8988T (cell line): ENCODE data around the gene STH.
"Not testable (repeated sequence)": the region's sequence is repeated elsewhere in the genome, so short reads cannot be mapped to it uniquely, and the experiment has no call there.

Experiments
- DNase-seq: peaks from one replicate; pipeline ENCODE4 v3.0.0; 2011

Gene STH

GRCh38 chr17:45987706-45988105 lies 11.3 kb upstream of the STH start:
- DNase-seq, result no peak

- no peak for DNase-seq
Measured at GRCh38 chr17:45989759-45990158, 9.3 kb upstream of the STH start.

DNA sequence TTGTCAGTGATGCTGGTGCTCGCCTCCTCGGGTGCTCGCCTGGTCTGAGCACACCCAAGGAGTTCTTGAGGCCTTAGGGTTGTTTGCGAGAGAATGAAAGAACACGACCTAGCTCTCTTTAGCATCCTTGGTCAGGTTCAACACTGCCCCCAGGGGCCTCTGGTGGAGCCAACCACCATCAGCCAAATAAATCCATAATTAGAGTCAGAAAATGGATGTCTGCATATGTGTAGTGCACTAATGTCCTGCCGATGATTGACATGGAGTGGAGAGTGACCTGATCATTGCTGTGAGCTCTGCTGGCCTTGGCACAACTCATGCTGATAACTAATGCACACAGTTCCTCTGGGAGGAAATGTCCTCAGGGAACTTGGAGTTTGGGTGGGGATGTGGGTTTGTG lies 8.2 kb upstream of the STH start:
- no peak for DNase-seq

GRCh38 chr17:45991341-45991740 lies 7.7 kb upstream of the STH start:
- no peak for DNase-seq

GRCh38 chr17:45992175-45992574 lies 6.9 kb upstream of the STH start:
- DNase-seq, result no peak

DNA sequence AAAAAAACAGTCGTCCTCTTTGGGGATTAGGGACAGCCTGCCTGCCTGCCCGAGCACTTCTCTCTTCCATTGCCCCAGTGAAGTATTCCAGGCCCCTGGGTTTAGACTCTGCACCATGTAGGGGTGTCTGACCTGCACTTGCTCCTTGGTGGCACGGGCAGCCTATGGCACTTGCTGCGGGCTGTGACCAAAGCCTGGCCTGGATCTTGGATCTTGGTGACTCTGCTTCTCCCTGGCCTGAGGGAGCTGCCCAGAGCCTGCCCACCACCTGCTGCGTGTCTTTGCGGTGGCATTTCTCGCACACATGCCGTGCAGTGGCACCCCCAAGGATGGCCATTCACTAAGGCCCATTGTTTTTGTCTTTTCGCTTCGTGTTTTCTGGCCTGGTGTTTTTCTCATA lies 6.1 kb upstream of the STH start:
- no peak for DNase-seq

GRCh38 chr17:45993962-45994627 lies 5.0 kb upstream of the STH start:
- no peak for DNase-seq

DNA sequence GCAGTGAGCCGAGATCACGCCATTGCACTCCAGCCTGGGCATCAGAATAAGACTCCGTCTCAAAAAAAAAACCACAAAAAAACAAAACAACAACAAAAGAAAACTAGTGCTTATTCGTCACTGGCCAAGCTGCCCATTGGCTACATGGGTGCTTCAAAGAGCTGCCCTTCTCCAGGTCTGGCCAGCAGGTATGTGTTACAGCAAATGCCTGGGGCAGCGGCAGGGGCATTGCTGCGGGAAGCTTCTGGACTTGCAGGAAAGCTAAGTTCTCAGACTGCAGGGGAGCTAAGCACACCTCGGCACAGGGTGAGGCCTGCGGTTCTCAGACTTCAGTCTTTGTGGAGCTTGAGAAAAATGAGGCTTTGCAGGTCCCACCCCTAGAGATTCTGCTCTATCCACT lies 4.1 kb upstream of the STH start:
- no peak for DNase-seq

- no peak for DNase-seq
Measured at GRCh38 chr17:45995627-45996270, 3.3 kb upstream of the STH start.

DNA sequence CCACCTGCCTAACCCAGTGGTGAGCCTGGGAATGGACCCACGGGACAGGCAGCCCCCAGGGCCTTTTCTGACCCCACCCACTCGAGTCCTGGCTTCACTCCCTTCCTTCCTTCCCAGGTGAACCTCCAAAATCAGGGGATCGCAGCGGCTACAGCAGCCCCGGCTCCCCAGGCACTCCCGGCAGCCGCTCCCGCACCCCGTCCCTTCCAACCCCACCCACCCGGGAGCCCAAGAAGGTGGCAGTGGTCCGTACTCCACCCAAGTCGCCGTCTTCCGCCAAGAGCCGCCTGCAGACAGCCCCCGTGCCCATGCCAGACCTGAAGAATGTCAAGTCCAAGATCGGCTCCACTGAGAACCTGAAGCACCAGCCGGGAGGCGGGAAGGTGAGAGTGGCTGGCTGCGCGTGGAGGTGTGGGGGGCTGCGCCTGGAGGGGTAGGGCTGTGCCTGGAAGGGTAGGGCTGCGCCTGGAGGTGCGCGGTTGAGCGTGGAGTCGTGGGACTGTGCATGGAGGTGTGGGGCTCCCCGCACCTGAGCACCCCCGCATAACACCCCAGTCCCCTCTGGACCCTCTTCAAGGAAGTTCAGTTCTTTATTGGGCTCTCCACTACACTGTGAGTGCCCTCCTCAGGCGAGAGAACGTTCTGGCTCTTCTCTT lies 2.6 kb upstream of the STH start:
- no peak for DNase-seq

GRCh38 chr17:45997166-45997565 lies 1.9 kb upstream of the STH start:
- DNase-seq, result no peak

GRCh38 chr17:45997624-45998023 lies 1.4 kb upstream of the STH start:
- no peak for DNase-seq

GRCh38 chr17:45999900-46000290 lies 845 bp downstream of the STH start:
- DNase-seq, result no peak

DNA sequence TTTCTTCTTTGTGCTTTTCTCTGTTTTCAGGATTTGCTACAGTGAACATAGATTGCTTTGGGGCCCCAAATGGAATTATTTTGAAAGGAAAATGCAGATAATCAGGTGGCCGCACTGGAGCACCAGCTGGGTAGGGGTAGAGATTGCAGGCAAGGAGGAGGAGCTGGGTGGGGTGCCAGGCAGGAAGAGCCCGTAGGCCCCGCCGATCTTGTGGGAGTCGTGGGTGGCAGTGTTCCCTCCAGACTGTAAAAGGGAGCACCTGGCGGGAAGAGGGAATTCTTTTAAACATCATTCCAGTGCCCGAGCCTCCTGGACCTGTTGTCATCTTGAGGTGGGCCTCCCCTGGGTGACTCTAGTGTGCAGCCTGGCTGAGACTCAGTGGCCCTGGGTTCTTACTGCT lies 1.2 kb downstream of the STH start:
- DNase-seq, result no peak

GRCh38 chr17:46000757-46001156 lies 1.7 kb downstream of the STH start:
- DNase-seq, result no peak

DNA sequence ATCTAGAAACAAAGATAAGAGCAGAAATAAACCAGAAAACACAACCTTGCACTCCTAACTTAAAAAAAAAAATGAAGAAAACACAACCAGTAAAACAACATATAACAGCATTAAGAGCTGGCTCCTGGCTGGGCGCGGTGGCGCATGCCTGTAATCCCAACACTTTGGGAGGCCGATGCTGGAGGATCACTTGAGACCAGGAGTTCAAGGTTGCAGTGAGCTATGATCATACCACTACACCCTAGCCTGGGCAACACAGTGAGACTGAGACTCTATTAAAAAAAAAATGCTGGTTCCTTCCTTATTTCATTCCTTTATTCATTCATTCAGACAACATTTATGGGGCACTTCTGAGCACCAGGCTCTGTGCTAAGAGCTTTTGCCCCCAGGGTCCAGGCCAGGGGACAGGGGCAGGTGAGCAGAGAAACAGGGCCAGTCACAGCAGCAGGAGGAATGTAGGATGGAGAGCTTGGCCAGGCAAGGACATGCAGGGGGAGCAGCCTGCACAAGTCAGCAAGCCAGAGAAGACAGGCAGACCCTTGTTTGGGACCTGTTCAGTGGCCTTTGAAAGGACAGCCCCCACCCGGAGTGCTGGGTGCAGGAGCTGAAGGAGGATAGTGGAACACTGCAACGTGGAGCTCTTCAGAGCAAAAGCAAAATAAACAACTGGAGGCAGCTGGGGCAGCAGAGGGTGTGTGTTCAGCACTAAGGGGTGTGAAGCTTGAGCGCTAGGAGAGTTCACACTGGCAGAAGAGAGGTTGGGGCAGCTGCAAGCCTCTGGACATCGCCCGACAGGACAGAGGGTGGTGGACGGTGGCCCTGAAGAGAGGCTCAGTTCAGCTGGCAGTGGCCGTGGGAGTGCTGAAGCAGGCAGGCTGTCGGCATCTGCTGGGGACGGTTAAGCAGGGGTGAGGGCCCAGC lies 2.6 kb downstream of the STH start:
- DNase-seq, result no peak

GRCh38 chr17:46002311-46002972 lies 3.4 kb downstream of the STH start:
- DNase-seq, result no peak

DNA sequence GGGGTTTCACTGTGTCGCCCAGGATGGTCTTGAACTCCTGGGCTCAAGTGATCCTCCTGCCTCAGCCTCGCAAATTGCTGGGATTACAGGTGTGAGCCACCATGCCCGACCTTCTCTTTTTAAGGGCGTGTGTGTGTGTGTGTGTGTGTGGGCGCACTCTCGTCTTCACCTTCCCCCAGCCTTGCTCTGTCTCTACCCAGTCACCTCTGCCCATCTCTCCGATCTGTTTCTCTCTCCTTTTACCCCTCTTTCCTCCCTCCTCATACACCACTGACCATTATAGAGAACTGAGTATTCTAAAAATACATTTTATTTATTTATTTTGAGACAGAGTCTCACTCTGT lies 3.9 kb downstream of the STH start:
- DNase-seq, result no peak

- no peak for DNase-seq
Measured at GRCh38 chr17:46003907-46004748, 5.1 kb downstream of the STH start.

DNA sequence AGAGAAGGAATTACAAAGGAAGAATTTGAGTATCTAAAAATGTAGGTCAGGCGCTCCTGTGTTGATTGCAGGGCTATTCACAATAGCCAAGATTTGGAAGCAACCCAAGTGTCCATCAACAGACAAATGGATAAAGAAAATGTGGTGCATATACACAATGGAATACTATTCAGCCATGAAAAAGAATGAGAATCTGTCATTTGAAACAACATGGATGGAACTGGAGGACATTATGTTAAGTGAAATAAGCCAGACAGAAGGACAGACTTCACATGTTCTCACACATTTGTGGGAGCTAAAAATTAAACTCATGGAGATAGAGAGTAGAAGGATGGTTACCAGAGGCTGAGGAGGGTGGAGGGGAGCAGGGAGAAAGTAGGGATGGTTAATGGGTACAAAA lies 7.0 kb downstream of the STH start:
- DNase-seq, result not testable (repeated sequence)

- DNase-seq, result no peak
Measured at GRCh38 chr17:46007461-46007965, 8.5 kb downstream of the STH start.

GRCh38 chr17:46008591-46008990 lies 9.5 kb downstream of the STH start:
- no peak for DNase-seq
